Effector memory CD8-positive, alpha-beta T cell (primary cell): Measurements from ENCODE around the gene ACTR2.
A peak's percentile ranks its signal among the peaks of the same experiment; 100 is the strongest.

Experiments used
- ATAC-seq: fragments of 150-1000 bp; cut with Tn5 transposase; replicated peaks from 2 replicates; pipeline ENCODE4 v1.10.0; 2021; ENCODE audit warnings: mild to moderate bottlenecking, moderate library complexity
- DNase-seq, 3 experiments: peaks; one replicate each; pipeline ENCODE4 v3.0.0; 2021
- H3K27ac Mint-ChIP-seq, 2 donors: one replicate each; pipeline ENCODE4 v1.8.0; 2022; ENCODE audit warnings: mild to moderate bottlenecking in 2 of 2, mixed read lengths in 2 of 2, moderate library complexity in 2 of 2
- H3K27me3 Mint-ChIP-seq, 2 donors: one replicate each; pipeline ENCODE4 v1.8.0; 2022; ENCODE audit warnings: mixed read lengths in 2 of 2
- H3K36me3 Mint-ChIP-seq: one replicate; pipeline ENCODE4 v1.8.0; 2022; ENCODE audit warnings: mild to moderate bottlenecking, moderate library complexity, mixed read lengths; ENCODE audit not compliant: insufficient read depth
- H3K4me1 Mint-ChIP-seq, 2 donors: one replicate each; pipeline ENCODE4 v1.8.0; 2022; ENCODE audit warnings: low read depth in 2 of 2, mixed read lengths in 2 of 2
- H3K4me3 Mint-ChIP-seq, 2 donors: one replicate each; pipeline ENCODE4 v1.8.0; 2022; ENCODE audit warnings: mild to moderate bottlenecking in 2 of 2, mixed read lengths in 2 of 2, moderate library complexity in 2 of 2
- H3K9me3 Mint-ChIP-seq, 2 donors: one replicate each; pipeline ENCODE4 v1.8.0; 2022; ENCODE audit warnings: mixed read lengths in 2 of 2

Gene ACTR2

GRCh38 chr2:65276609-65277008 lies 49.0 kb downstream of the ACTR2 start:
- peak overlapping the region in 1 of 2 donors; percentile 36 for H3K27ac Mint-ChIP-seq
- peaks cover 22% of the 10 kb centered on the region for H3K36me3 Mint-ChIP-seq
- DNase-seq (no peak), ATAC-seq (no peak)
- no peak overlapping the region for H3K4me3 Mint-ChIP-seq
- peaks cover 4 to 10% of the 10 kb centered on the region in 2 donors for H3K4me1 Mint-ChIP-seq
- H3K27me3 Mint-ChIP-seq: no peaks in the 10 kb centered on the region
- H3K9me3 Mint-ChIP-seq: no peaks in the 10 kb centered on the region

GRCh38 chr2:65277118-65277517 lies 49.5 kb downstream of the ACTR2 start:
- Mint-ChIP-seq H3K4me1 (peaks cover 4 to 10% of the 10 kb centered on the region in 2 donors), H3K27ac (no peak overlapping the region), H3K9me3 (no peaks in the 10 kb centered on the region), H3K4me3 (no peak overlapping the region), H3K36me3 (peaks cover 17% of the 10 kb centered on the region), H3K27me3 (no peaks in the 10 kb centered on the region)
- ATAC-seq: no peak
- no peak for DNase-seq

- Mint-ChIP-seq H3K4me3 (no peak overlapping the region), H3K36me3 (peaks cover 8% of the 10 kb centered on the region), H3K9me3 (no peaks in the 10 kb centered on the region), H3K4me1 (peaks cover 4 to 10% of the 10 kb centered on the region in 2 donors), H3K27ac (no peak overlapping the region), H3K27me3 (no peaks in the 10 kb centered on the region)
- no peak for DNase-seq
- ATAC-seq: no peak
Observed at GRCh38 chr2:65277791-65278483, 50.3 kb downstream of the ACTR2 start.

GRCh38 chr2:65278531-65278981 lies 50.9 kb downstream of the ACTR2 start:
- Mint-ChIP-seq H3K27me3 (no peaks in the 10 kb centered on the region), H3K4me1 (peaks cover 4 to 10% of the 10 kb centered on the region in 2 donors), H3K4me3 (no peak overlapping the region), H3K27ac (no peak overlapping the region), H3K9me3 (no peaks in the 10 kb centered on the region), H3K36me3 (peaks cover 3% of the 10 kb centered on the region)
- DNase-seq (no peak), ATAC-seq (no peak)

- no peak for DNase-seq
- Mint-ChIP-seq H3K27ac (no peak overlapping the region), H3K36me3 (no peaks in the 10 kb centered on the region), H3K9me3 (no peaks in the 10 kb centered on the region), H3K4me3 (no peak overlapping the region), H3K4me1 (peaks cover 4 to 10% of the 10 kb centered on the region in 2 donors), H3K27me3 (no peaks in the 10 kb centered on the region)
- ATAC-seq: no peak
Observed at GRCh38 chr2:65279756-65280155, 52.1 kb downstream of the ACTR2 start.

GRCh38 chr2:65281627-65282351 lies 54.2 kb downstream of the ACTR2 start:
- Mint-ChIP-seq H3K36me3 (no peaks in the 10 kb centered on the region), H3K27me3 (no peaks in the 10 kb centered on the region), H3K9me3 (no peaks in the 10 kb centered on the region), H3K4me1 (peaks cover 4 to 8% of the 10 kb centered on the region in 2 donors), H3K27ac (no peak overlapping the region), H3K4me3 (no peak overlapping the region)
- DNase-seq (no peak), ATAC-seq (no peak)

- Mint-ChIP-seq H3K27me3 (peaks cover 0 to 2% of the 10 kb centered on the region in 2 donors), H3K4me3 (no peak overlapping the region), H3K27ac (no peak overlapping the region), H3K9me3 (no peaks in the 10 kb centered on the region), H3K36me3 (no peaks in the 10 kb centered on the region), H3K4me1 (peaks cover 4 to 8% of the 10 kb centered on the region in 2 donors)
- DNase-seq (no peak), ATAC-seq (no peak)
Observed at GRCh38 chr2:65282477-65283053, 54.9 kb downstream of the ACTR2 start.

- DNase-seq: no peak
- H3K9me3 Mint-ChIP-seq: no peaks in the 10 kb centered on the region
Observed at GRCh38 chr2:65287364-65287763, 59.7 kb downstream of the ACTR2 start.

GRCh38 chr2:65291216-65292105 lies 63.8 kb downstream of the ACTR2 start:
- no peaks in the 10 kb centered on the region for H3K9me3 Mint-ChIP-seq
- no peak for DNase-seq
- ATAC-seq: no peak
- no peak overlapping the region for H3K4me3 Mint-ChIP-seq
- no peaks in the 10 kb centered on the region for H3K4me1 Mint-ChIP-seq
- H3K27ac Mint-ChIP-seq: no peak overlapping the region
- no peaks in the 10 kb centered on the region for H3K36me3 Mint-ChIP-seq
- peaks cover 6 to 13% of the 10 kb centered on the region in 2 donors for H3K27me3 Mint-ChIP-seq

More at GRCh38 chr2:65287364-65287763, 59.7 kb downstream of the ACTR2 start:
- Mint-ChIP-seq H3K36me3 (no peaks in the 10 kb centered on the region), H3K4me3 (no peak overlapping the region), H3K27ac (no peak overlapping the region), H3K27me3 (peaks cover 0 to 8% of the 10 kb centered on the region in 2 donors), H3K4me1 (no peaks in the 10 kb centered on the region)
- ATAC-seq: no peak

- H3K27ac Mint-ChIP-seq: no peak overlapping the region
- no peak overlapping the region for H3K4me3 Mint-ChIP-seq
- ATAC-seq (no peak), DNase-seq (no peak)
- no peaks in the 10 kb centered on the region for H3K9me3 Mint-ChIP-seq
- H3K27me3 Mint-ChIP-seq: peaks cover 11 to 18% of the 10 kb centered on the region in 2 donors
- peaks cover 0 to 1% of the 10 kb centered on the region in 2 donors for H3K4me1 Mint-ChIP-seq
- no peaks in the 10 kb centered on the region for H3K36me3 Mint-ChIP-seq
Observed at GRCh38 chr2:65292106-65292400, 64.4 kb downstream of the ACTR2 start.

- ATAC-seq: no peak
- Mint-ChIP-seq H3K36me3 (no peaks in the 10 kb centered on the region), H3K4me3 (no peak overlapping the region), H3K27ac (no peak overlapping the region), H3K27me3 (peaks cover 11 to 19% of the 10 kb centered on the region in 2 donors), H3K9me3 (no peaks in the 10 kb centered on the region), H3K4me1 (peaks cover 0 to 1% of the 10 kb centered on the region in 2 donors)
- DNase-seq: no peak
Observed at GRCh38 chr2:65292461-65293011, 64.9 kb downstream of the ACTR2 start.

GRCh38 chr2:65293376-65293775 lies 65.7 kb downstream of the ACTR2 start:
- H3K36me3 Mint-ChIP-seq: no peaks in the 10 kb centered on the region
- ATAC-seq: no peak
- no peak overlapping the region for H3K4me3 Mint-ChIP-seq
- DNase-seq: no peak
- H3K9me3 Mint-ChIP-seq: no peaks in the 10 kb centered on the region
- peaks cover 11 to 20% of the 10 kb centered on the region in 2 donors for H3K27me3 Mint-ChIP-seq
- no peak overlapping the region for H3K27ac Mint-ChIP-seq
- H3K4me1 Mint-ChIP-seq: peaks cover 3% of the 10 kb centered on the region in 2 donors

- H3K4me3 Mint-ChIP-seq: no peak overlapping the region
- peaks cover 11 to 20% of the 10 kb centered on the region in 2 donors for H3K27me3 Mint-ChIP-seq
- H3K9me3 Mint-ChIP-seq: no peaks in the 10 kb centered on the region
- H3K36me3 Mint-ChIP-seq: no peaks in the 10 kb centered on the region
- ATAC-seq (no peak), DNase-seq (no peak)
- no peak overlapping the region for H3K27ac Mint-ChIP-seq
- peaks cover 4% of the 10 kb centered on the region in 2 donors for H3K4me1 Mint-ChIP-seq
Observed at GRCh38 chr2:65294136-65294535, 66.5 kb downstream of the ACTR2 start.
